HG02970 (cell line): Measurements from ENCODE around the gene F10.
"Not testable (repeated sequence)": the region's sequence is repeated elsewhere in the genome, so short reads cannot be mapped to it uniquely, and the experiment has no call there.

Source experiments
- ATAC-seq: cut with Tn5 transposase; IDR thresholded peaks from one replicate; pipeline ENCODE4 v1.9.1; 2021; ENCODE audit warnings: mild to moderate bottlenecking, moderate library complexity, moderate number of reproducible peaks; ENCODE audit not compliant: unreplicated experiment, low FRiP score

The F10 gene

GRCh38 chr13:113122550-113123225 lies at the start of gene F10:
TSS of gene F10 (plus strand) at chr13:113122799. CDS start at chr13:113122856, 57 bp downstream.
- no peak for ATAC-seq

DNA sequence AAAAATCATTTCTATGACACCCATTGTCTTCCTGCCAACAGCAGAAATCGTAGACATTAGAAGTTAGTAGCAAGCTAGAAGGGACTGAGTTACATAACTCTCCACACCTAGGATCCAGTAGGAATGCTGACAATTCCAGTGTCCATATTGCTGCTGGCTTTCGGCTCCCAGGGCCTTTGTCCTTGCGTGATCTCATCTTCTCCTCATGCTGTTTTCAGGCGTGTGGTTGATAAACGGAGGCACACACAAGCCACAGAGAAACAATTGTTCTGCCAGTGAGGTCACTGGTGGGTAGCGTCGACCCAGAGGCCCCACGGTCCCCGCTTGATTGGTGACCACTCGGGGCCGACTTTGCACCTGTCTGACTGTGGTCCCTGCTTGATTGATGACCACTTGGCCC lies 48.7 kb upstream of the F10 start:
- ATAC-seq = no peak

DNA sequence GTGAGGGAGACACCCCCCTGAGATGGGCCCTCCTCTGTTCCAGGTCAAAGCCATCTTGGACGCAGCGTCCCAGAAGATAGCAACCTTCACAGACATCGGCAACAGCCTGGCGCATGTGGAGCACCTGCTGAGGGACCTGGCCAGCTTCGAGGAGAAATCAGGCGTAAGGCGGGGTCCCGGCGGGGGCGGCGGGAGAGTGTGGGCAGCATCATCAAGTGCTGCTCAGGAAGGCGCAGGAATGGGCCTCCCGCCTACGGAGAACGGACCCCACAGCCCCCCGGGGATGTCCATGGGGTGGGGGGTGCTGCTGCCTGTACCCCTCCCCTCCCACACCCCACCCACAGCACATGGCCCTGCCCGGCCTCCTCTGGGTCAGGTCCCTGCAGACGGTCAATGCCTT lies 48.2 kb upstream of the F10 start:
- no peak for ATAC-seq

DNA sequence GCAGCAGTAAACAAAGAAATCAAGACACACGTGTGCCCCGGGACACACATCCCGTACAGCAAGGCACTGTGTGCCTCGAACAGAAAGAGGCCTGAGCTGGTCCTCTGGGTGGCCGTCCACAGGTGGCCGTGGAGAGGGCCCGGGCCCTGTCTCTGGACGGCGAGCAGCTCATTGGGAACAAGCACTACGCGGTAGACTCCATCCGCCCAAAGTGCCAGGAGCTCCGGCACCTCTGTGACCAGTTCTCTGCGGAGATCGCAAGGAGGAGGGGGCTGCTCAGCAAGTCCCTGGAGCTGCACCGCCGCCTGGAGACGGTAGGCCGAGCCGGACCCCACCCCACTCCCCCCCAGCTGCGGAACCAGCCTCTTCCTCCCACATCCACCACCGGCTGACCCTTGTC lies 47.7 kb upstream of the F10 start:
- ATAC-seq = no peak

DNA sequence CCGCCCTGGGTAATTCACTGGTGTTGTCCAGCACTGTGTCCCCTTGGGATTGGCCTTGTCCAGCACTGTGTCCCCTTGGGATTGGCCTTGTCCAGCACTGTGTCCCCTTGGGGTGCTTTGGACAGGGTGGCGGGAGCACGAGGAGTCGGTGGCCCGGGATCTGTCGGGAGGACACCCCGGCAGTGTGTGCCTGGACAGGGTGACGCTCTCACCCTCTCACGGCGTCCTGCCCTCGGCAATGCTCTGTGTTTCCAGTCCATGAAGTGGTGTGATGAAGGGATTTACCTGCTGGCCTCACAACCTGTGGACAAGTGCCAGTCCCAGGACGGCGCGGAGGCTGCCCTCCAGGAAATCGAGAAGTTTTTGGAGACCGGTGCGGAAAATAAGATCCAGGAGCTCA lies 46.9 kb upstream of the F10 start:
- no peak for ATAC-seq

DNA sequence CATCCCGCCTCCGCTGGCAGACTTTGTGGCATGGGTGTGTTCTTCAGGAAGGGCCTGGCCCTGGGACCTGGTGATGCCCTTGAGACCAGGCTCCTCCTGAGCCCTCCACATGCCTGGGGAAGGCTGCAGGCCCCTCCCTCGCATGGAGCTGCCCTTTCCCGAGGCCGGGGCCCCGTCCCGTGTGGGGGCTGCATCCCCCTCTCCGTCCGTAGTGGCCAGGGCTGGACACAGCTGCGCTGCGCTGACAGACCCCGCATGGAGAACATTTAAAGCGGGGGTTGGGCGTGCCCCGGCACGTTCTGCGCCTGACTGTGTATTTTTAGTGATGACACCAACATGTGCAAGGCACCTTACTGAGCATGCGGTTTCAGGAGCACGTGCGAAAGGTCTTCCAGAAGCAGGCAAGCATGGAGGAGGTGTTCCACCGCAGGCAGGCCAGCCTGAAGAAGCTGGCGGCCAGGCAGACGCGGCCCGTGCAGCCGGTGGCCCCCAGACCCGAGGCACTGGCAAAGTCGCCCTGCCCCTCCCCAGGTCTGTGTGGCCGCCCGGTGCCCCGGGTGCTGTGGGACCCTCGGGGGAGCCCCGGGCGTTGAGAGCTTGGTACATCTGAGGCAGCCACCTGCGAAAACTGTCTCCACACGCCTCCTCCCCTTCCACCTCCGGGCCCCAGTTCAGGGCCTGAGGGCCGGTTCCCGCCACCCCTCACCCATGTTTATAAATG lies 45.8 kb upstream of the F10 start:
- ATAC-seq = no peak

- ATAC-seq = no peak
Measured at GRCh38 chr13:113077566-113077952, 45.0 kb upstream of the F10 start.

- no peak for ATAC-seq
Measured at GRCh38 chr13:113077953-113078901, 44.4 kb upstream of the F10 start.

DNA sequence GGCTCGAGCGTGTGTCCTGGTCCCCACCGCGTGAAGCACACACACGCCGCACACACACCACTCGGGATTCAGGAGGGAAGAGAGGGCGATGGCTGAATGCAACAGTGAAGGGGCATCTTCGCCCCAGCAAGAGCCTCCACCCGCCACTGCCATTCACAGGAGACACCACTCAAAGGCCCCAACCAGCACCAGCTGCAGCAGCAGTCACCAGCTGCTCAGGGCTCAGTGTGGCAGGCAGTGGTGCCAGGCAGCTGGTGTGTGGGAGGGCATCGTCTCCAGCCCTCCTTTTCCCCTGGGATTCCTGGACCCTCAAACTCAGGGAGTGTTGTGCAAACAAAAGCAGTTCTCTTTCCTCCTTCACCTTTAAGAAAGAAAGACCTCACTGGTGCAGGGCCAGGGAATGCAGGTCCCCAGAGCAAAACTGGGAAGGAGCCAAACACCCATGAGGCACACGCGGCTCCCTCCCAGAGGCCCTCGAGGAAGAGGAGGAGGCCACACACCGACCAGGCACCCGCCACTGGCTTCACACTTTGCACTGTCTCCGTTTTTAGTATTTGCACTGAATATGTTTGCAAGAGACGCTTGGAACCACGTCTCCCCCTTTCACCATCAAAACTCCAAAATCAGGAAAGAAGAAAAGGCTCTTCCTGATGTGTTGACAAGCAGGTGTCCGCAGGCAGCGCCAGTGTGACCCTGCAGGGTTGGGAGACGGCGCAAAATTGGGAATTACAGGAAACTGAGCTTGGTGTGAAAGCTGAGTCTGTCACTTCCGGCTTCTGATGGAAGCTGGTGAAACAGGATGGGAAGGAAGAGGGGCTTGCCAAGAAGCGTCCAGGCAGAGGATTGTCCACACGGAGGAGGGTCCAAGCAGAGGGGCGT lies 43.5 kb upstream of the F10 start:
- no peak for ATAC-seq

- ATAC-seq = not testable (repeated sequence)
Measured at GRCh38 chr13:113079781-113080080, 42.9 kb upstream of the F10 start.

GRCh38 chr13:113080361-113080831 lies 42.2 kb upstream of the F10 start:
- no peak for ATAC-seq

DNA sequence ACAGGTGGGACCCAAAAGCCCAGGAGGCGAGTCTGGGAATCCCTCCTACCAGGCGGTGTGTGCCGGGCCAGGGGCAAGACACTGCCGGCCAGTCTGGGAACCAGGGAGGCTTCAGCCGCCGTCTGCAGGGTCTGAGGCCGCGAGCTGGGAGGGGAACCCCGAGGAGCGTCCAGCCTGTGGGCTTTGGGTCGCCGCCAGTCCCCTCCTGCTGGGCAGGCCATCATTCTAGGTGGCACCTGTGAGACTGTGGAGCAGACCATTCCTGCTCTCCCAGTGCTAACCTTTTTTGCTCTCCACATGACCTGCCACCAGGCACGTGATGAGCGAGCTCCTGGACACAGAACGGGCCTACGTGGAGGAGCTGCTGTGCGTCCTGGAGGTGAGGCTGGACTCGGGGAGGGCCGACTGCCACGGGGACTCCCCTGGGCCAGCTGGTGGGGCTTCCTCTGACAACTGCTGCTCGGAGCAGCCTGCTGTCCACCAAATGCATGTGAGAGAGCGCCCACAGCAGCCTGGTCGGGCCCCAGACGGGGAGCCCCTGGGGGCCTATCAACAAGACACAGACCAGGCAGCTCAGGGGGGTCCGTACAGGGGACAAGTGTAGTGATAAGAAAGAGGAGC lies 41.6 kb upstream of the F10 start:
- ATAC-seq = no peak

DNA sequence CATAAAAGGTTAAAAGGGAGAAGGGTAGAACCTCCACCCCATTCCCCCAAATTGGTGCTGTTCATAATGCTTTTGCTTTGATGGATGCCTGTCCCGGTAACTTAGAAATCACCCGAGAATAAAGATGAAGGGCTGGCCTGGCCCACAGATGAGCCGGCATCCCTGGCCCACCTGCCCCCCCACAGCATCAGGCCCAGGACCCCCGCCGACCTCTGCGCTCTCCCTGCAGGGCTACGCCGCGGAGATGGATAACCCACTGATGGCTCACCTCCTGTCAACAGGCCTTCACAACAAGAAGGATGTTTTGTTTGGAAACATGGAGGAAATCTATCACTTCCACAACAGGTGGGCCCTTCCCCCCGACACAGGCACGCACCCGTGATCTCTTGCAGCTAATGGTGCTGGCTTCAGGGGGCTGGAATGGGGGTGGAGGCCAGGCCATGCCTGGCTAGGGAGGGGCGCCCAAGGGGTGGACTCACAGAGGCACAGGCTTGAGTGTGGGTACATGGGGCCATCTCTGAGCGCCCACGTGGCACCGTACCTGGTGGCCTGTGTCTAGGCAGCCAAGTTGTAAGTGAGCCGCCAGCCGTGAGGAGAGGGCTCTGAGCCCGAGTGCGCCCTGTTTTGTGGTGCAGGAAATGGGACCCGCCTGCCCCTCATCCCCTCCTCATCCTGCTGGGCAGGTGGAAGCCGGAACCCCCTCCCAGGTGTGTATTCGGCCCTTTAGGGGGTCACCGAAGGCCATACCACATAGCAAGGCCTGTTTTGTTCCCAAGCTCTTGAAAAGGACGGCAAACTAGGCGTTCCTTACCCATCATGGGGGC lies 40.2 kb upstream of the F10 start:
- no peak for ATAC-seq

- no peak for ATAC-seq
Measured at GRCh38 chr13:113083022-113083373, 39.6 kb upstream of the F10 start.

DNA sequence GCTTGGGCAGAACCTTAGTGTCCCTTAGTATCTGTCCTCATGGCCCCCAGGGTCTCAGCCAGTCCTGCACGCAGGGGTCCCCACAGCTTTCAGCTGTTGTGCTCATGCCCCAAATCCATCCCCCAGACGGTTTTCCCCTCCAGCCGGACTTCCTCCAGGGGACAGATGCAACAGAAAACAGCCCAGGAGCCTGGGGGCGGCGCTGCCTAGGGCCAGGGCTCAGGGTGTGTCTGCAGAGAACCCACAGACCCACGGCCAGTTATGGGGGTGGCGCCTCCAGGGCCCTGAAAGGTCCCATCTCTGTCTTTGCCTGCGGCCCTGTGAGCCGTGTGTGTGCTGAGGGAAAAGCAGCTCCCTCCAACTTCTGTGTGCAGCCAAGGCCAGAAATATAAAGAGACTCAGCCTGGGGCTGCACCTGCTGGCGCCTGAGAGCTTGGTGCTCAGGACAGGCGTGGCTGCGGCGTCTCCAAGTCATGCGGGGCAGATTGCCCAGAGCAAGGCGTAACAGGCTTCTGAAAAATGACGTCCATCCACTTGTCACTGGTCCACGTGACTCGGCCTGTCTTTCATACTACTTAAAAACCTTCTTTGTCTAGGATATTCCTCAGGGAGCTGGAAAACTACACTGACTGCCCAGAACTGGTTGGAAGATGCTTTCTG lies 39.1 kb upstream of the F10 start:
- ATAC-seq = no peak

DNA sequence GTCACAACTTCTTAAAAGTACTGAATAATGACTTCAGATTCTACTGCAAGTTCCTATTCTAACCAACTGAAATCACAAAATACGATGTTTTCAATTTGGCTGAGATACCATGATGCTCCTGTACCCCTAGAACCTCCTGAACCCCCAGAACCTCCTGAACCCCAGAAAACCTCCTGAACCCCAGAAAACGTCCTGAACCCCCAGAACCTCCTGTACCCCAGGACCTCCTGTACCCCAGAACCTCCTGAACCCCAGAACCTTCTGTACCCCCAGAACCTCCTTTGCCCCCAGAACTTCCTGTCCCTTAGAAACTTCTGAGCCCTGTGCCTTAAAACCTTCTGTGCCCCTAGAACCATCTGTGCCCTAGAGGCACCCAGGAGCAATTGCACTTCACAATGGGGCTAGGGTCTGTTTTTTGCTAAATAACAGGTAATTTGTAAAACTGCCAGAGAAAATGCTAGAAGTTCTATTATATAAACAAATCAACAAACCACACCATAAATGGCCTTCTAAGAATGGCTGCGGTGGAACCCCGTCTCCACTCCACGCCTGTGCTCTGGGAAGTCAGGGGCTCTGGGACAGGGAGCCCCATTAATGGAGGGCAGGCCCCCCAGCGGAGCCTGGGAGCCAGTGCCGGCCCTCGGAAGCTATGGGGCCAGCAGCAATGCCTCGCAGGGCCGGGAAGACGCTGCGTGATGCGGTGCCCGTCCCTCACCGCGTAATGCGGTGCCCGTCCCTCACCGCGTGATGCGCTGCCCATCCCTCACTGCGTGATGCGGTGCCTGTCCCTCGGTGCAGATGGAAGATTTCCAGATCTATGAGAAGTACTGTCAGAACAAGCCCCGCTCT lies 38.3 kb upstream of the F10 start:
- no peak for ATAC-seq

DNA sequence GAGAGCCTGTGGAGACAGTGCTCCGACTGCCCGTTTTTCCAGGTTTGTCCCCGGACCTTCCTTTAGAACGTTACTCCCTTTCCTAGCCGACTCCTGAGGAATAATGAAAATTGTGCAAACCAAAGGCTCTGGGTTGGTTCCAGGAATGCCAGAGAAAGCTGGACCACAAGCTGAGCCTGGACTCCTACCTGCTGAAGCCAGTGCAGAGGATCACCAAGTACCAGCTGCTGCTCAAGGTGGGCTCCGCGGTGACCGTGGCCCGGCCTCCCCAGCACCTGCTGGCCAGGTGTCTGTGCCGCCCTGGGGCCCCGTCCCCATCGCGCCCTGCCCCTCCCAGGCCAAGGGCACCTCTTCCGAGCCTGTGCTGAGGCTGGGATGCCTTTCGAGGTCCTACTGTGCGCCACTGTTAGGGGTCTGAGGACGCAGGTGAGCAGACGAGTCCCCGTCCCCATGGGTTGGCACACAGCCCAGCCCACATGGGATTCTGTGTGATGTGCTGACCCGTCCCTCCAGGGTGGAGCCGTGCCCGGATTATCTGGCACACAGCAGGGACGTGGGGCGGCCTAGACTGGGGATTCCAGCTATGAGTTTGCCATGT lies 37.6 kb upstream of the F10 start:
- no peak for ATAC-seq
